HepG2 (cell line): Measurements from ENCODE around the gene ETS1. TPM values are rescaled to one million over a fixed set of nuclear protein-coding genes. Genes with fewer than 3 reads are reported as not detected.

Source experiments
- AKAP8 ChIP-seq: sonication (generic); formaldehyde crosslinking; IDR thresholded peaks from 2 replicates; pipeline ENCODE4 v1.5.1; 2020; ENCODE audit warnings: mild to moderate bottlenecking, missing genetic modification reagents
- ARNTL ChIP-seq: sonication (generic); formaldehyde crosslinking; IDR thresholded peaks from 2 replicates; pipeline ENCODE4 v1.4.0; 2020; ENCODE audit warnings: mild to moderate bottlenecking, missing genetic modification reagents
- CC2D1A ChIP-seq: sonication (generic); formaldehyde crosslinking; IDR thresholded peaks from 2 replicates; pipeline ENCODE4 v1.8.1; 2023; ENCODE audit warnings: mild to moderate bottlenecking, missing genetic modification reagents
- DNMT3B ChIP-seq: conservative IDR thresholded peaks from 2 replicates; pipeline ENCODE4 v1.6.1; 2016; ENCODE audit warnings: missing biosample characterization, control low read depth
- EZH2 ChIP-seq: conservative IDR thresholded peaks from 2 replicates; pipeline ENCODE4 v1.6.1; 2012; ENCODE audit warnings: mild to moderate bottlenecking, low read depth, low read length, moderate library complexity
- HNRNPLL ChIP-seq: fragments of 200-400 bp; formaldehyde crosslinking; IDR thresholded peaks from 2 replicates; pipeline ENCODE4 v1.6.1; 2017; ENCODE audit warnings: mild to moderate bottlenecking, low read depth, low read length; ENCODE audit not compliant: poor library complexity, severe bottlenecking
- IRF2 ChIP-seq: IDR thresholded peaks from 2 replicates; pipeline ENCODE4 v1.6.1; 2018; ENCODE audit warnings: missing genetic modification reagents, missing compliant biosample characterization
- MED1 ChIP-seq: sonication (generic); formaldehyde crosslinking; IDR thresholded peaks from 2 replicates; pipeline ENCODE4 v1.4.0; 2020; ENCODE audit warnings: missing genetic modification reagents
- SMAD3 ChIP-seq: sonication (generic); formaldehyde crosslinking; IDR thresholded peaks from 2 replicates; pipeline ENCODE4 v1.4.0; 2020; ENCODE audit warnings: missing genetic modification reagents
- SOX13 ChIP-seq, 3 experiments: fragments of 450-650 bp in 1 of 3; sonication (generic) in 1 of 3; formaldehyde crosslinking in 1 of 3; IDR thresholded peaks in 2 of 3; conservative IDR thresholded peaks in 1 of 3; 2 replicates each; pipeline versions ENCODE4 v1.5.0 to v1.6.1; 2016 to 2020; ENCODE audit warnings: antibody characterized with exemption in 1 of 3, mild to moderate bottlenecking in 1 of 3, missing compliant biosample characterization in 1 of 3, missing genetic modification reagents in 1 of 3, moderate library complexity in 1 of 3
- SOX5 ChIP-seq: IDR thresholded peaks from 2 replicates; pipeline ENCODE4 v1.6.1; 2016; ENCODE audit warnings: borderline replicate concordance
- SP2 ChIP-seq: sonication (generic); formaldehyde crosslinking; IDR thresholded peaks from 2 replicates; pipeline ENCODE4 v1.5.1; 2020; ENCODE audit warnings: mild to moderate bottlenecking, missing genetic modification reagents
- ZFP37 ChIP-seq: sonication (generic); formaldehyde crosslinking; IDR thresholded peaks from 2 replicates; pipeline ENCODE4 v1.4.0; 2020; ENCODE audit warnings: missing genetic modification reagents, borderline replicate concordance
- ZNF567 ChIP-seq: sonication (generic); formaldehyde crosslinking; IDR thresholded peaks from 2 replicates; pipeline ENCODE4 v1.8.1; 2023; ENCODE audit warnings: mild to moderate bottlenecking, missing genetic modification reagents, borderline replicate concordance
- polyA plus RNA-seq, 8 experiments: library from polyadenylated mRNA; depleted of rRNA in 3 of 8; stranded (reverse) in 7 of 8; unstranded in 1 of 8; fragments of >200 nt; fragmentation: Illumina TruSeq in 4 of 8; extraction: Trizol in 4 of 8; gene quantifications; 2 replicates each; pipeline versions ENCODE4 v1.2.1 to v1.2.3, GENCODE V29; 2011 to 2016; ENCODE audit warnings: low read depth in 4 of 8, missing spikeins in 1 of 8, mixed read lengths in 1 of 8; ENCODE audit not compliant: insufficient read depth in 1 of 8
- total RNA-seq, 5 experiments: library from RNA; depleted of rRNA; stranded (reverse); fragments of >200 nt; fragmentation: Illumina TruSeq; extraction: Trizol; gene quantifications; 2 replicates each; pipeline ENCODE4 v1.2.3, GENCODE V29; 2016; ENCODE audit warnings: low read depth in 1 of 5
- TF ChIP-seq, protein P1 (sequence below): sonication (generic); formaldehyde crosslinking; IDR thresholded peaks from 2 replicates; pipeline ENCODE4 v1.4.0; 2020; ENCODE audit warnings: missing genetic modification reagents; ENCODE audit errors: not compliant biosample characterization
- TF ChIP-seq, protein P2 (sequence below): conservative IDR thresholded peaks from 2 replicates; pipeline ENCODE4 v1.6.1; 2018; ENCODE audit warnings: missing genetic modification reagents
- TF ChIP-seq, protein P3 (sequence below): sonication (generic); IDR thresholded peaks from 2 replicates; pipeline ENCODE4 v1.6.1; 2016; ENCODE audit warnings: low read depth, borderline replicate concordance
- TF ChIP-seq, protein P4 (sequence below): sonication (generic); formaldehyde crosslinking; IDR thresholded peaks from 2 replicates; pipeline ENCODE4 v1.4.0; 2020; ENCODE audit warnings: missing genetic modification reagents

Gene ETS1
- total and polyA plus RNA-seq, 2 of the 13 experiments (the other 11 are each of a cell fraction or from before 2014, with no cell fraction given) = 0.18 to 0.34 TPM

DNA sequence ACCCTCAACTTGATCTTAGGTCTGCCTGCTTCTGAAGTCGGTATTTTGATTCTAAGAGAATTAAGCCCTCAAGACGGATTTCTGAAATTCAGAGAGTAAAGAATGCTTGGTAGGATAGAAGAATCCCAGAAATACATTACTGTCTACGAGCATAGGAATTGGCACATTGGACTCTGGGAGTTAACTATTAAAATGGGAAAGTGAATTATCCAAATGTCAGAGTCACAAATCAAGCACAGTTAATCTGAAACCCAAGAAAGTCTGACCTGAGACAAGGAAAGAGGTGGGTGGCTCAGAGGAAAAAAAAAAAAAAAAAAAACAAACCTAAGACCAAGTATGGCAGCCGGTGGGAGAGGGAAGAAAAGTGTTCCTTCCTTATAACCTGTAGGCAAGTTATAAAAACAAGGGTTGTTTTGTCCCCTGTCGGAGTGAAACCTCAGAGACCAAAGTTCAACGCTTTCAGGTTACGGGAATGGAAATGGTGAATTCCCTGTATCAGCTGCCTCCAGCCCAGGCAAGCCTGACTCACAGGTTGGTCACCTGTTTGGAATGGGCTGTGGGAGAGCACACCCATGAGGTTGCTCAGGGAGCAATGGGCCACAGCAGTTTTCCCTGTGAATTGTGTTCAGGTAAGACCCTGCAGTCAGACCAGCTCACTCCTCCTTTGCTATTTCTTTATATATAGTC is 139.0 kb downstream of the ETS1 start (continued):
- TF ChIP-seq IRF2 (CRISPR knock-in tag) (peak; percentile 54; the same call in 1 of the 2 replicates), ZNF567 (CRISPR knock-in tag) (no peak), MED1 (peak; percentile 58), EZH2 (no peak), HNRNPLL (no peak), ARNTL (no peak), DNMT3B (no peak), AKAP8 (CRISPR knock-in tag) (no peak), SOX13 (IDR thresholded peaks at IDR 0.05) (no peak), SOX13 (CRISPR knock-in tag; conservative IDR thresholded peaks at IDR 0.05 in 1 of 2, IDR thresholded peaks at IDR 0.05 in 1 of 2) (peak in 1 of 2 experiments; percentile 60; a peak in 1 of 4 replicates), SOX5 (CRISPR knock-in tag) (peak; percentile 49; the same call in 1 of the 2 replicates), SMAD3 (CRISPR knock-in tag) (0 out of 2 replicates have a peak, but pooled peaks have one; percentile 29), ZFP37 (CRISPR knock-in tag) (no peak), CC2D1A (CRISPR knock-in tag) (no peak), SP2 (CRISPR knock-in tag) (no peak)
- TF ChIP-seq, protein P1, sequence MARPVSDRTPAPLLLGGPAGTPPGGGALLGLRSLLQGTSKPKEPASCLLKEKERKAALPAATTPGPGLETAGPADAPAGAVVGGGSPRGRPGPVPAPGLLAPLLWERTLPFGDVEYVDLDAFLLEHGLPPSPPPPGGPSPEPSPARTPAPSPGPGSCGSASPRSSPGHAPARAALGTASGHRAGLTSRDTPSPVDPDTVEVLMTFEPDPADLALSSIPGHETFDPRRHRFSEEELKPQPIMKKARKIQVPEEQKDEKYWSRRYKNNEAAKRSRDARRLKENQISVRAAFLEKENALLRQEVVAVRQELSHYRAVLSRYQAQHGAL (CRISPR knock-in tag) = no peak
- TF ChIP-seq, protein P2, sequence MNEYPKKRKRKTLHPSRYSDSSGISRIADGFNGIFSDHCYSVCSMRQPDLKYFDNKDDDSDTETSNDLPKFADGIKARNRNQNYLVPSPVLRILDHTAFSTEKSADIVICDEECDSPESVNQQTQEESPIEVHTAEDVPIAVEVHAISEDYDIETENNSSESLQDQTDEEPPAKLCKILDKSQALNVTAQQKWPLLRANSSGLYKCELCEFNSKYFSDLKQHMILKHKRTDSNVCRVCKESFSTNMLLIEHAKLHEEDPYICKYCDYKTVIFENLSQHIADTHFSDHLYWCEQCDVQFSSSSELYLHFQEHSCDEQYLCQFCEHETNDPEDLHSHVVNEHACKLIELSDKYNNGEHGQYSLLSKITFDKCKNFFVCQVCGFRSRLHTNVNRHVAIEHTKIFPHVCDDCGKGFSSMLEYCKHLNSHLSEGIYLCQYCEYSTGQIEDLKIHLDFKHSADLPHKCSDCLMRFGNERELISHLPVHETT (CRISPR knock-in tag) = no peak
- TF ChIP-seq, protein P3, sequence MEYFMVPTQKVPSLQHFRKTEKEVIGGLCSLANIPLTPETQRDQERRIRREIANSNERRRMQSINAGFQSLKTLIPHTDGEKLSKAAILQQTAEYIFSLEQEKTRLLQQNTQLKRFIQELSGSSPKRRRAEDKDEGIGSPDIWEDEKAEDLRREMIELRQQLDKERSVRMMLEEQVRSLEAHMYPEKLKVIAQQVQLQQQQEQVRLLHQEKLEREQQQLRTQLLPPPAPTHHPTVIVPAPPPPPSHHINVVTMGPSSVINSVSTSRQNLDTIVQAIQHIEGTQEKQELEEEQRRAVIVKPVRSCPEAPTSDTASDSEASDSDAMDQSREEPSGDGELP = peak; percentile 88; the same call in 1 of the 2 replicates
- TF ChIP-seq, protein P4, sequence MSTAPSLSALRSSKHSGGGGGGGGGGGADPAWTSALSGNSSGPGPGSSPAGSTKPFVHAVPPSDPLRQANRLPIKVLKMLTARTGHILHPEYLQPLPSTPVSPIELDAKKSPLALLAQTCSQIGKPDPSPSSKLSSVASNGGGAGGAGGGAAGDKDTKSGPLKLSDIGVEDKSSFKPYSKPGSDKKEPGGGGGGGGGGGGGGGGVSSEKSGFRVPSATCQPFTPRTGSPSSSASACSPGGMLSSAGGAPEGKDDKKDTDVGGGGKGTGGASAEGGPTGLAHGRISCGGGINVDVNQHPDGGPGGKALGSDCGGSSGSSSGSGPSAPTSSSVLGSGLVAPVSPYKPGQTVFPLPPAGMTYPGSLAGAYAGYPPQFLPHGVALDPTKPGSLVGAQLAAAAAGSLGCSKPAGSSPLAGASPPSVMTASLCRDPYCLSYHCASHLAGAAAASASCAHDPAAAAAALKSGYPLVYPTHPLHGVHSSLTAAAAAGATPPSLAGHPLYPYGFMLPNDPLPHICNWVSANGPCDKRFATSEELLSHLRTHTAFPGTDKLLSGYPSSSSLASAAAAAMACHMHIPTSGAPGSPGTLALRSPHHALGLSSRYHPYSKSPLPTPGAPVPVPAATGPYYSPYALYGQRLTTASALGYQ (CRISPR knock-in tag) = 0 out of 2 replicates have a peak, but pooled peaks have one; percentile 36
